Neural cell (in vitro differentiated cells): ENCODE results near the gene ELFN1. TPM values are rescaled to one million over a fixed set of nuclear protein-coding genes. Genes with fewer than 3 reads are reported as not detected.

ENCODE experiments used
- H2AFZ ChIP-seq: fragments of 200-600, 300-800 bp; sonication (generic), shearing (Covaris generic); 2 replicates; pipeline ENCODE4 v1.6.0; 2014; ENCODE audit warnings: low read depth, mild to moderate bottlenecking, antibody characterized with exemption, low read length, moderate library complexity
- H3F3A ChIP-seq: fragments of 200-600 bp; shearing (Covaris generic); 2 replicates; pipeline ENCODE4 v1.6.1; 2016; ENCODE audit warnings: mild to moderate bottlenecking, moderate library complexity, mixed read lengths, antibody characterized with exemption, low read length; ENCODE audit not compliant: insufficient read depth, poor library complexity, severe bottlenecking
- H3K27ac ChIP-seq: fragments of 200-600, 300-800 bp; sonication (generic), shearing (Covaris generic); 2 replicates; pipeline ENCODE4 v1.5.1; 2014; ENCODE audit warnings: mild to moderate bottlenecking, low read length, moderate library complexity
- H3K27me3 ChIP-seq: fragments of 300-800, 200-600 bp; sonication (generic), shearing (Covaris generic); 2 replicates; pipeline ENCODE4 v1.6.0; 2014; ENCODE audit warnings: mild to moderate bottlenecking, low read depth, low read length, moderate library complexity; ENCODE audit not compliant: insufficient read depth
- H3K36me3 ChIP-seq: fragments of 300-800, 200-600 bp; sonication (generic), shearing (Covaris generic); 2 replicates; pipeline ENCODE4 v1.5.1; 2014; ENCODE audit warnings: mild to moderate bottlenecking, antibody characterized with exemption, low read length, moderate library complexity; ENCODE audit not compliant: insufficient read depth
- H3K4me2 ChIP-seq: fragments of 300-800, 200-600 bp; sonication (generic), shearing (Covaris generic); 2 replicates; pipeline ENCODE4 v1.6.0; 2014; ENCODE audit warnings: mild to moderate bottlenecking, low read length
- H3K4me3 ChIP-seq: fragments of 300-800, 200-600 bp; sonication (generic), shearing (Covaris generic); 2 replicates; pipeline ENCODE4 v1.5.1; 2014; ENCODE audit warnings: mild to moderate bottlenecking, low read length, moderate library complexity
- H3K79me2 ChIP-seq: fragments of 200-600 bp; shearing (Covaris generic); replicated peaks from 2 replicates; pipeline ENCODE4 v1.6.0; 2014; ENCODE audit warnings: mild to moderate bottlenecking, low read length, moderate library complexity; ENCODE audit not compliant: insufficient read depth
- H3K9ac ChIP-seq: fragments of 300-800, 200-600 bp; sonication (generic), shearing (Covaris generic); 2 replicates; pipeline ENCODE4 v1.6.1; 2016; ENCODE audit warnings: mild to moderate bottlenecking, low read length, mixed read lengths
- H3K9me2 ChIP-seq: fragments of 200-600 bp; shearing (Covaris generic); 2 replicates; pipeline ENCODE4 v1.6.1; 2016; ENCODE audit warnings: mild to moderate bottlenecking, low read length, mixed read lengths; ENCODE audit not compliant: insufficient read depth
- H3K9me3 ChIP-seq: fragments of 200-600, 300-800 bp; sonication (generic), shearing (Covaris generic); 2 replicates; pipeline ENCODE4 v1.6.1; 2016; ENCODE audit warnings: mild to moderate bottlenecking, mixed run types, low read length, moderate library complexity, mixed read lengths
- H4K20me1 ChIP-seq: fragments of 200-600 bp; shearing (Covaris generic); 2 replicates; pipeline ENCODE4 v1.6.1; 2016; ENCODE audit warnings: mild to moderate bottlenecking, mixed run types; ENCODE audit not compliant: insufficient read depth
- CTCF ChIP-seq: fragments of 450-650 bp; IDR thresholded peaks from 2 replicates; pipeline ENCODE4 v1.5.1; 2014; ENCODE audit warnings: antibody characterized with exemption, mild to moderate bottlenecking, moderate library complexity; ENCODE audit not compliant: poor library complexity, severe bottlenecking
- EP300 ChIP-seq: fragments of 450-650 bp; conservative IDR thresholded peaks from 2 replicates; pipeline ENCODE4 v1.6.1; 2014; ENCODE audit warnings: antibody characterized with exemption, mild to moderate bottlenecking, moderate library complexity; ENCODE audit not compliant: poor library complexity, severe bottlenecking
- EZH2 ChIP-seq: fragments of 200-600, 300-800 bp; shearing (Covaris generic), sonication (generic); IDR thresholded peaks from 2 replicates; pipeline ENCODE4 v1.6.1; 2014; ENCODE audit warnings: antibody characterized with exemption, low read length, borderline replicate concordance, mild to moderate bottlenecking; ENCODE audit not compliant: insufficient read depth, poor library complexity, severe bottlenecking
- MXI1 ChIP-seq: fragments of 450-650 bp; conservative IDR thresholded peaks from 2 replicates; pipeline ENCODE4 v1.6.1; 2014; ENCODE audit warnings: antibody characterized with exemption, mild to moderate bottlenecking; ENCODE audit not compliant: poor library complexity, severe bottlenecking
- POLR2AphosphoS5 ChIP-seq: IDR thresholded peaks from 2 replicates; pipeline ENCODE4 v1.6.1; 2012
- RAD21 ChIP-seq: fragments of 450-650 bp; conservative IDR thresholded peaks from 2 replicates; pipeline ENCODE4 v1.6.1; 2014; ENCODE audit warnings: antibody characterized with exemption, mild to moderate bottlenecking, moderate library complexity
- REST ChIP-seq: IDR thresholded peaks from 2 replicates; pipeline ENCODE4 v1.6.1; 2012; ENCODE audit warnings: borderline replicate concordance
- SMC3 ChIP-seq: fragments of 450-650 bp; conservative IDR thresholded peaks from 2 replicates; pipeline ENCODE4 v1.6.1; 2014; ENCODE audit warnings: antibody characterized with exemption, mild to moderate bottlenecking, moderate library complexity; ENCODE audit not compliant: poor library complexity
- TAF1 ChIP-seq: IDR thresholded peaks from 2 replicates; pipeline ENCODE4 v1.6.1; 2012; ENCODE audit warnings: low read depth
- polyA plus RNA-seq: library from polyadenylated mRNA; depleted of rRNA; stranded (reverse); fragments of >200 nt; gene quantifications from 2 replicates; pipeline ENCODE4 v1.2.3, GENCODE V29; 2014

Gene ELFN1
- polyA plus RNA-seq, 1 donor from 2014 or later, result 11.8 TPM

- Histone ChIP-seq H2AFZ (no peak overlapping the region), H3K27me3 (no peaks in the 10 kb centered on the region), H3F3A (no peaks in the 10 kb centered on the region), H3K79me2 (no peaks in the 10 kb centered on the region), H3K4me2 (no peak overlapping the region), H3K9ac (no peak overlapping the region), H3K9me3 (no peaks in the 10 kb centered on the region), H3K36me3 (peaks cover 8% of the 10 kb centered on the region), H3K9me2 (no peaks in the 10 kb centered on the region), H3K4me3 (no peak overlapping the region), H4K20me1 (no peaks in the 10 kb centered on the region), H3K27ac (no peak overlapping the region)
- TF ChIP-seq TAF1 (no peak), REST (no peak), SMC3 (no peak), POLR2AphosphoS5 (no peak), EZH2 (no peak), RAD21 (no peak), EP300 (no peak)
Measured at GRCh38 chr7:1729773-1730172, 59.7 kb downstream of the ELFN1 start.

GRCh38 chr7:1732072-1732471 lies 62.0 kb downstream of the ELFN1 start:
- no peaks in the 10 kb centered on the region for H3F3A ChIP-seq

More at GRCh38 chr7:1732072-1732471, 62.0 kb downstream of the ELFN1 start:
- Histone ChIP-seq H4K20me1 (no peaks in the 10 kb centered on the region), H3K79me2 (no peaks in the 10 kb centered on the region), H3K36me3 (peaks cover 8% of the 10 kb centered on the region), H3K27ac (no peak overlapping the region), H3K9ac (no peak overlapping the region), H3K4me3 (no peak overlapping the region), H3K4me2 (no peak overlapping the region), H3K27me3 (no peaks in the 10 kb centered on the region), H3K9me3 (no peaks in the 10 kb centered on the region), H2AFZ (no peak overlapping the region), H3K9me2 (no peaks in the 10 kb centered on the region)
- TF ChIP-seq RAD21 (no peak), REST (no peak), SMC3 (no peak), CTCF (no peak), MXI1 (no peak), EP300 (no peak), POLR2AphosphoS5 (no peak), TAF1 (no peak), EZH2 (no peak)
